Measurements from ENCODE around the gene FES. TPM values are rescaled to one million over a fixed set of nuclear protein-coding genes. Genes with fewer than 3 reads are reported as not detected.
A peak's percentile ranks its signal among the peaks of the same experiment; 100 is the strongest.

The FES gene
- total and polyA plus RNA-seq, 2 experiments from 2014 or later: 3.5 TPM

- WGBS, 2 experiments (ENCODE audit: low coverage in 1 of 2, low lambda C conversion rate in 2 of 2, missing lambda C conversion rate in 2 of 2): 83 to 85% methylated on average over 1 of the region's 1 CpG
Measured at GRCh38 chr15:90936823-90937222, 52.5 kb downstream of the FES start.

GRCh38 chr15:90938261-90938660 lies 54.0 kb downstream of the FES start:
- no peaks in the 10 kb centered on the region for H4K20me1 ChIP-seq (ENCODE audit: insufficient read depth)
- no peak overlapping the region for H3K9ac ChIP-seq
- 95 to 98% methylated on average over 5 of the region's 5 CpGs for whole genome bisulfite sequencing, 2 experiments (ENCODE audit: low coverage in 1 of 2, low lambda C conversion rate in 2 of 2, missing lambda C conversion rate in 2 of 2)
- no peak for DNase-seq
- no peak overlapping the region for H3K4me3 ChIP-seq
- TF ChIP-seq EZH2phosphoT487 (IDR thresholded peaks at IDR 0.05; ENCODE audit: insufficient read depth, low read depth): no peak
- no peak for TF ChIP-seq EZH2 (IDR thresholded peaks at IDR 0.05; ENCODE audit: insufficient read depth, poor library complexity, severe bottlenecking)
- peaks cover 37% of the 10 kb centered on the region; the same call in 1 of the 2 replicates for H3K36me3 ChIP-seq (ENCODE audit: low read depth)
- in situ Hi-C loops (cut with MboI): no loop called here
- no peak overlapping the region for H2AFZ ChIP-seq
- no peak overlapping the region for H3K27ac ChIP-seq
- H3K4me2 ChIP-seq (ENCODE audit: unreplicated experiment): no peak overlapping the region
- H3K4me1 ChIP-seq (ENCODE audit: insufficient read depth): peaks cover 8% of the 10 kb centered on the region
- H3F3A ChIP-seq (ENCODE audit: insufficient read depth): no peaks in the 10 kb centered on the region
- no peaks in the 10 kb centered on the region for H3K9me2 ChIP-seq (ENCODE audit: insufficient read depth)
- peaks cover 30% of the 10 kb centered on the region for H3K79me2 ChIP-seq (ENCODE audit: insufficient read depth)
- H3K27me3 ChIP-seq (replicated peaks; ENCODE audit: insufficient read depth): no peaks in the 10 kb centered on the region
- H3K9me3 ChIP-seq (ENCODE audit: low read depth): no peaks in the 10 kb centered on the region

More at GRCh38 chr15:90936823-90937222, 52.5 kb downstream of the FES start:
- Histone ChIP-seq H3K9me3 (ENCODE audit: low read depth) (no peaks in the 10 kb centered on the region), H4K20me1 (ENCODE audit: insufficient read depth) (no peaks in the 10 kb centered on the region), H3K9ac (peak overlapping the region; percentile 93; the same call in 1 of the 2 replicates), H3K4me1 (ENCODE audit: insufficient read depth) (peaks cover 8% of the 10 kb centered on the region), H3F3A (ENCODE audit: insufficient read depth) (no peaks in the 10 kb centered on the region), H3K4me2 (ENCODE audit: unreplicated experiment) (no peak overlapping the region), H3K9me2 (ENCODE audit: insufficient read depth) (no peaks in the 10 kb centered on the region), H2AFZ (no peak overlapping the region), H3K79me2 (ENCODE audit: insufficient read depth) (peaks cover 30% of the 10 kb centered on the region), H3K27ac (no peak overlapping the region), H3K36me3 (ENCODE audit: low read depth) (peaks cover 24% of the 10 kb centered on the region; the same call in 1 of the 2 replicates), H3K27me3 (replicated peaks; ENCODE audit: insufficient read depth) (no peaks in the 10 kb centered on the region), H3K4me3 (peak overlapping the region; percentile 86; the same call in 1 of the 2 replicates)
- no peak for TF ChIP-seq EZH2phosphoT487 (IDR thresholded peaks at IDR 0.05; ENCODE audit: insufficient read depth, low read depth)
- no peak for TF ChIP-seq EZH2 (IDR thresholded peaks at IDR 0.05; ENCODE audit: insufficient read depth, poor library complexity, severe bottlenecking)
- no peak for DNase-seq
- in situ Hi-C loops (cut with MboI): no loop called here

GRCh38 chr15:90939756-90940155 lies 55.5 kb downstream of the FES start:
- Histone ChIP-seq H3K9me2 (ENCODE audit: insufficient read depth) (no peaks in the 10 kb centered on the region), H3K36me3 (ENCODE audit: low read depth) (peaks cover 49% of the 10 kb centered on the region), H3K4me3 (no peak overlapping the region), H2AFZ (no peak overlapping the region), H3K79me2 (ENCODE audit: insufficient read depth) (peaks cover 30% of the 10 kb centered on the region), H3K27ac (no peak overlapping the region), H3K4me1 (ENCODE audit: insufficient read depth) (peaks cover 8% of the 10 kb centered on the region), H3K9ac (no peak overlapping the region), H3K27me3 (replicated peaks; ENCODE audit: insufficient read depth) (no peaks in the 10 kb centered on the region), H4K20me1 (ENCODE audit: insufficient read depth) (no peaks in the 10 kb centered on the region), H3K9me3 (ENCODE audit: low read depth) (no peaks in the 10 kb centered on the region), H3K4me2 (ENCODE audit: unreplicated experiment) (no peak overlapping the region), H3F3A (ENCODE audit: insufficient read depth) (no peaks in the 10 kb centered on the region)
- TF ChIP-seq EZH2 (IDR thresholded peaks at IDR 0.05; ENCODE audit: insufficient read depth, poor library complexity, severe bottlenecking): no peak
- TF ChIP-seq EZH2phosphoT487 (IDR thresholded peaks at IDR 0.05; ENCODE audit: insufficient read depth, low read depth): no peak
- WGBS, 2 experiments (ENCODE audit: low coverage in 1 of 2, low lambda C conversion rate in 2 of 2, missing lambda C conversion rate in 2 of 2): 92 to 94% methylated on average over 7 of the region's 7 CpGs
- in situ Hi-C loops (cut with MboI): no loop called here
- DNase-seq: no peak

GRCh38 chr15:90941038-90941437 lies 56.7 kb downstream of the FES start:
- H3K79me2 ChIP-seq (ENCODE audit: insufficient read depth): peaks cover 23% of the 10 kb centered on the region
- H3K9me2 ChIP-seq (ENCODE audit: insufficient read depth): no peaks in the 10 kb centered on the region
- H3K4me1 ChIP-seq (ENCODE audit: insufficient read depth): peaks cover 7% of the 10 kb centered on the region
- H4K20me1 ChIP-seq (ENCODE audit: insufficient read depth): no peaks in the 10 kb centered on the region
- H3K36me3 ChIP-seq (ENCODE audit: low read depth): peaks cover 54% of the 10 kb centered on the region
- H3K9ac ChIP-seq: no peak overlapping the region
- H3F3A ChIP-seq (ENCODE audit: insufficient read depth): no peaks in the 10 kb centered on the region
- TF ChIP-seq EZH2phosphoT487 (IDR thresholded peaks at IDR 0.05; ENCODE audit: insufficient read depth, low read depth) (no peak), EZH2 (IDR thresholded peaks at IDR 0.05; ENCODE audit: insufficient read depth, poor library complexity, severe bottlenecking) (no peak)
- no peak overlapping the region for H3K4me2 ChIP-seq (ENCODE audit: unreplicated experiment)
- H3K9me3 ChIP-seq (ENCODE audit: low read depth): no peaks in the 10 kb centered on the region
- no peak overlapping the region for H3K4me3 ChIP-seq
- DNase-seq: no peak
- 96 to 100% methylated on average over 4 of the region's 4 CpGs for WGBS, 2 experiments (ENCODE audit: low coverage in 1 of 2, low lambda C conversion rate in 2 of 2, missing lambda C conversion rate in 2 of 2)
- no peak overlapping the region for H2AFZ ChIP-seq
- H3K27ac ChIP-seq: no peak overlapping the region
- in situ Hi-C loops (cut with MboI): no loop called here
- H3K27me3 ChIP-seq (replicated peaks; ENCODE audit: insufficient read depth): no peaks in the 10 kb centered on the region
